ENCODE data around the gene FIGN.

GRCh38 chr2:163637871-163638270, 97.9 kb downstream of the FIGN start:
- TF ChIP-seq CTCF (conservative IDR thresholded peaks at IDR 0.05) (no peak), ZFX (IDR thresholded peaks at IDR 0.05) (no peak)
